OCI-LY1 (cell line): Measurements from ENCODE around the gene B4GALT1.

ENCODE experiments used
- H2AFZ ChIP-seq: fragments of 200-600 bp; sonication (generic), shearing (Covaris generic); 2 replicates; pipeline ENCODE4 v1.6.0; 2014; ENCODE audit warnings: antibody characterized with exemption, mild to moderate bottlenecking, low read length
- H3F3A ChIP-seq: fragments of 200-600 bp; sonication (generic), shearing (Covaris generic); 2 replicates; pipeline ENCODE4 v1.6.0; 2014; ENCODE audit warnings: mild to moderate bottlenecking, antibody characterized with exemption, low read length, moderate library complexity; ENCODE audit not compliant: insufficient read depth
- H3K27ac ChIP-seq: fragments of 200-600 bp; sonication (generic); 2 replicates; pipeline ENCODE4 v1.5.1; 2014; ENCODE audit warnings: low read length, mixed run types, mild to moderate bottlenecking, low read depth; ENCODE audit not compliant: poor library complexity, severe bottlenecking
- H3K27me3 ChIP-seq: fragments of 200-600 bp; sonication (generic); 2 replicates; pipeline ENCODE4 v1.6.0; 2014; ENCODE audit warnings: antibody characterized with exemption, mild to moderate bottlenecking, low read length, moderate library complexity; ENCODE audit not compliant: insufficient read depth
- H3K36me3 ChIP-seq: fragments of 200-600 bp; sonication (generic); 2 replicates; pipeline ENCODE4 v1.6.1; 2014; ENCODE audit warnings: mild to moderate bottlenecking, antibody characterized with exemption, low read length, moderate library complexity, mixed read lengths; ENCODE audit not compliant: insufficient read depth
- H3K4me1 ChIP-seq: fragments of 200-600 bp; sonication (generic); 2 replicates; pipeline ENCODE4 v1.5.1; 2014; ENCODE audit warnings: mild to moderate bottlenecking, low read length, moderate library complexity; ENCODE audit not compliant: insufficient read depth, severe bottlenecking
- H3K4me2 ChIP-seq: fragments of 200-600 bp; sonication (generic), shearing (Covaris generic); 2 replicates; pipeline ENCODE4 v1.6.1; 2014; ENCODE audit warnings: low read length
- H3K4me3 ChIP-seq: fragments of 200-600 bp; sonication (generic); 2 replicates; pipeline ENCODE4 v1.5.1; 2014; ENCODE audit warnings: low read length, low read depth, mild to moderate bottlenecking, mixed read lengths; ENCODE audit not compliant: poor library complexity, severe bottlenecking
- H3K79me2 ChIP-seq: fragments of 200-600 bp; shearing (Covaris generic); 2 replicates; pipeline ENCODE4 v1.6.1; 2016; ENCODE audit warnings: mixed run types, low read length, mixed read lengths; ENCODE audit not compliant: insufficient read depth
- H3K9ac ChIP-seq: fragments of 200-600 bp; sonication (generic), shearing (Covaris generic); 2 replicates; pipeline ENCODE4 v1.6.1; 2014; ENCODE audit warnings: mild to moderate bottlenecking, low read length, mixed read lengths
- H3K9me2 ChIP-seq: fragments of 200-600 bp; sonication (generic), shearing (Covaris generic); 2 replicates; pipeline ENCODE4 v1.6.1; 2014; ENCODE audit warnings: low read depth, mild to moderate bottlenecking, low read length, mixed read lengths
- H3K9me3 ChIP-seq: fragments of 200-600 bp; shearing (Covaris generic); 2 replicates; pipeline ENCODE4 v1.6.1; 2014; ENCODE audit warnings: low read length, mixed read lengths
- H4K20me1 ChIP-seq: fragments of 200-600 bp; sonication (generic), shearing (Covaris generic); 2 replicates; pipeline ENCODE4 v1.6.0; 2016; ENCODE audit warnings: mild to moderate bottlenecking, low read length; ENCODE audit not compliant: insufficient read depth
- EZH2 ChIP-seq: fragments of 200-600 bp; sonication (generic), shearing (Covaris generic); IDR thresholded peaks from 2 replicates; pipeline ENCODE4 v1.8.0; 2017; ENCODE audit warnings: borderline replicate concordance, mixed run types, mild to moderate bottlenecking, antibody characterized with exemption, low read length, moderate library complexity, mixed read lengths
- TF ChIP-seq, protein P1 (sequence below): fragments of 200-600 bp; sonication (generic), shearing (Covaris generic); IDR thresholded peaks from 2 replicates; pipeline ENCODE4 v1.5.1; 2017; ENCODE audit warnings: mild to moderate bottlenecking, antibody characterized with exemption, low read length, moderate library complexity, mixed read lengths

Gene B4GALT1

DNA sequence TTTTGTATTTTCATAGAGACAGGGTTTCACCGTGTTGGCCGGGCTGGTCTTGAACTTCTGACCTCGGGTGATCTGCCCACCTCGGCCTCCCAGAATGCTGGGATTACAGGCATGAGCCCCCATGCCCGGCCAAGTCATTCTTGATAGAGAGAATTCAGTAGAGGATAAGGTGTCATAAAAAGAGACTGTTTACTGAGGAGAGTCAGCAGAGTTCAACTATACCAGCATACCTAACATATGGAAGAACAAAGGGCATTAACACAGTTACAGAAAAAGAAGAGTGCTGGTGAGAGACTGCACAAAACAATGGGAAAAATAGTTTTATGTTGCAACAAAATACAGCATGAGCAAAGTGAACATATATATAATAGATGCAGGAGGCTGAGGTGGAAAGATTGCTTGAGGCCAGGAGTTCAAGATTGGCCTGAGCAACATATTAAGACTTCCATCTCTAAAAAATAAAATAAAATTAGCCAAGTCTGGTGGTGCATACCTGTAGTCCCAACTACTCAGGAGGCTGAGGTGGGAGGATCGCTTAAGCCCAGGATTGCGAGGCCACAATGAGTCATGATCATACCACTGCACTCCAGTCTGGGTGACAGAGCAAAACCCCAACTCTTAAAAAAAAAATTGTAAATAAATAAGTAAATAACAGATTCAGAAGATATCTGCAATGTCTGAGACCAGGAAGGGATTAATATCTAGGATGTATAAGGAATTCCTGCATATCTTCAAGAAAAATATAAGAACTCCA is 19.5 kb downstream of the B4GALT1 start:
- H2AFZ ChIP-seq: no peak overlapping the region
- no peaks in the 10 kb centered on the region for H4K20me1 ChIP-seq
- no peaks in the 10 kb centered on the region for H3K4me1 ChIP-seq
- TF ChIP-seq, protein P1, sequence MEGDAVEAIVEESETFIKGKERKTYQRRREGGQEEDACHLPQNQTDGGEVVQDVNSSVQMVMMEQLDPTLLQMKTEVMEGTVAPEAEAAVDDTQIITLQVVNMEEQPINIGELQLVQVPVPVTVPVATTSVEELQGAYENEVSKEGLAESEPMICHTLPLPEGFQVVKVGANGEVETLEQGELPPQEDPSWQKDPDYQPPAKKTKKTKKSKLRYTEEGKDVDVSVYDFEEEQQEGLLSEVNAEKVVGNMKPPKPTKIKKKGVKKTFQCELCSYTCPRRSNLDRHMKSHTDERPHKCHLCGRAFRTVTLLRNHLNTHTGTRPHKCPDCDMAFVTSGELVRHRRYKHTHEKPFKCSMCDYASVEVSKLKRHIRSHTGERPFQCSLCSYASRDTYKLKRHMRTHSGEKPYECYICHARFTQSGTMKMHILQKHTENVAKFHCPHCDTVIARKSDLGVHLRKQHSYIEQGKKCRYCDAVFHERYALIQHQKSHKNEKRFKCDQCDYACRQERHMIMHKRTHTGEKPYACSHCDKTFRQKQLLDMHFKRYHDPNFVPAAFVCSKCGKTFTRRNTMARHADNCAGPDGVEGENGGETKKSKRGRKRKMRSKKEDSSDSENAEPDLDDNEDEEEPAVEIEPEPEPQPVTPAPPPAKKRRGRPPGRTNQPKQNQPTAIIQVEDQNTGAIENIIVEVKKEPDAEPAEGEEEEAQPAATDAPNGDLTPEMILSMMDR: no peak
- no peaks in the 10 kb centered on the region for H3K36me3 ChIP-seq
- no peaks in the 10 kb centered on the region for H3K9me3 ChIP-seq
- no peak overlapping the region for H3K27ac ChIP-seq
- H3K9ac ChIP-seq: no peak overlapping the region
- H3K27me3 ChIP-seq: no peaks in the 10 kb centered on the region
- H3K4me2 ChIP-seq: no peak overlapping the region
- H3K9me2 ChIP-seq: no peaks in the 10 kb centered on the region
- no peaks in the 10 kb centered on the region for H3K79me2 ChIP-seq
- H3K4me3 ChIP-seq: no peak overlapping the region
- H3F3A ChIP-seq: no peaks in the 10 kb centered on the region

DNA sequence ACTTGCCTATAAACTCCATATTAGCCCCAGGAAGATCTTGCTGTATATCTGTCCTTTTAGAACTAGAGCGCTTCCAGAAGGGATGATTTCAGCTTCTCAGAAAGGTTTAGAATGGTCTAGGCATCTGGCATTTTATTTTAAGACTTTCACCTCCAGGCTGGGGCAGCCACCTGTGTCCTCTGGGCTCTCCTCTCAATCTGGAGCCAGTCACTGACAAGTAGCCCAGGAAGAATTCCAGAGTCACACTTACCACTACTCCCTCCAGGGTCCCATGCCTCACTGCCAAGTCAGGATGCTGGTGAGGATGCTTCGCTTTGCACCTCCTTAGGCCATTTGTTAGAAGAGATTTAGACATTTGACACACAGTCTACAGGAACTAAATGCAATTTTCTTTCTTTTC is 20.8 kb downstream of the B4GALT1 start:
- Histone ChIP-seq H3K36me3 (no peaks in the 10 kb centered on the region), H3K27me3 (no peaks in the 10 kb centered on the region), H3K79me2 (no peaks in the 10 kb centered on the region), H3K9me2 (no peaks in the 10 kb centered on the region), H3F3A (no peaks in the 10 kb centered on the region), H3K9ac (no peak overlapping the region), H3K27ac (no peak overlapping the region), H2AFZ (no peak overlapping the region), H3K4me2 (no peak overlapping the region), H3K9me3 (no peaks in the 10 kb centered on the region), H4K20me1 (no peaks in the 10 kb centered on the region), H3K4me3 (no peak overlapping the region), H3K4me1 (no peaks in the 10 kb centered on the region)
- TF ChIP-seq, protein P1: no peak
- no peak for TF ChIP-seq EZH2

DNA sequence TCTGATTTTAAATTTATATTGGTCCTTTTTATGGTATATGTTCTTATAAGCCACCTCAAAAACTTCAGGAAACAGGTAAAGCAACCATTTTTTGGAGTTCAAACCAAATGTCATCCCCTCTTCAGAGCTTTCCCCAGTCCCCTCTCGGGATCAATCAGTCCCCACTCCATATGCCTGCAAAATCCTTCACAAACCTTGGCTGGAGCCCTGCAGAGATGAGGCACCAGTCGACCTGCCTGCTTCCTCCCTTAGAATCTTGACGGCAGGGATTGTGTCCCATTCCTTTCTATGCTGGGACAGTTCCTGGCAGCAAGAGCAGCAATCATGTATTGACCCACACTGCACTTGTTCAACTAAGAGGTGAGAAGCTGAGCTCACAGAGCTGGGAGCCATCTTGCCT is 22.6 kb downstream of the B4GALT1 start:
- Histone ChIP-seq H3K27me3 (no peaks in the 10 kb centered on the region), H3K4me1 (no peaks in the 10 kb centered on the region), H3K9me2 (no peaks in the 10 kb centered on the region), H3K36me3 (no peaks in the 10 kb centered on the region), H3K9me3 (no peaks in the 10 kb centered on the region), H3K9ac (no peak overlapping the region), H3F3A (no peaks in the 10 kb centered on the region), H3K4me3 (no peak overlapping the region), H3K27ac (no peak overlapping the region), H4K20me1 (no peaks in the 10 kb centered on the region), H2AFZ (no peak overlapping the region), H3K79me2 (no peaks in the 10 kb centered on the region), H3K4me2 (no peak overlapping the region)
- TF ChIP-seq, protein P1: no peak
- TF ChIP-seq EZH2: no peak
